ENCODE results near the gene BEAN1. TPM values are rescaled to one million over a fixed set of nuclear protein-coding genes. Genes with fewer than 3 reads are reported as not detected.

The BEAN1 gene
- total and polyA plus RNA-seq, 8 donors, result 0.40 to 3.7 (median 0.55) TPM; not detected in 5

DNA sequence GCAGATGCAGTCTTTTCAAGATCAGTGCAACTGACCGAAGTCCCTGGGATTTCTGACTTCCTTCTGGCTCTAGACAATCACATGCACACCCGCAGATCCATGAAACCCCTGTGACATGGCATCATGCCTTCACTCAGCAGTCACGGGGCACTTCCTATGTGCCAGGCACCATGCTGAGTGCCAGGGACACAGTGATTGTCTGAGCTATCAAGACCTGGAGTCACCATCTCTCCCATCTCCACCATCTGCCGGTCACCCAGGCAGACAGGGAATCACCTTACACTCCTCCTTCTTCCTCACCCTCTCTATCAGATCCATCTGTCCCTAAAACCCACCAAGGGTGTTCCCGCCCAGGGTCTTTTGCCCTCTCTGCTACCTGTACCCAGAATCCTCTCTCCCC is 5.3 kb downstream of the BEAN1 start:
- TF ChIP-seq POLR2A (IDR thresholded peaks at IDR 0.05) (no peak), EP300 (IDR thresholded peaks at IDR 0.05) (no peak), POLR2AphosphoS5 (IDR thresholded peaks at IDR 0.05) (no peak)
- TF ChIP-seq, protein P1, sequence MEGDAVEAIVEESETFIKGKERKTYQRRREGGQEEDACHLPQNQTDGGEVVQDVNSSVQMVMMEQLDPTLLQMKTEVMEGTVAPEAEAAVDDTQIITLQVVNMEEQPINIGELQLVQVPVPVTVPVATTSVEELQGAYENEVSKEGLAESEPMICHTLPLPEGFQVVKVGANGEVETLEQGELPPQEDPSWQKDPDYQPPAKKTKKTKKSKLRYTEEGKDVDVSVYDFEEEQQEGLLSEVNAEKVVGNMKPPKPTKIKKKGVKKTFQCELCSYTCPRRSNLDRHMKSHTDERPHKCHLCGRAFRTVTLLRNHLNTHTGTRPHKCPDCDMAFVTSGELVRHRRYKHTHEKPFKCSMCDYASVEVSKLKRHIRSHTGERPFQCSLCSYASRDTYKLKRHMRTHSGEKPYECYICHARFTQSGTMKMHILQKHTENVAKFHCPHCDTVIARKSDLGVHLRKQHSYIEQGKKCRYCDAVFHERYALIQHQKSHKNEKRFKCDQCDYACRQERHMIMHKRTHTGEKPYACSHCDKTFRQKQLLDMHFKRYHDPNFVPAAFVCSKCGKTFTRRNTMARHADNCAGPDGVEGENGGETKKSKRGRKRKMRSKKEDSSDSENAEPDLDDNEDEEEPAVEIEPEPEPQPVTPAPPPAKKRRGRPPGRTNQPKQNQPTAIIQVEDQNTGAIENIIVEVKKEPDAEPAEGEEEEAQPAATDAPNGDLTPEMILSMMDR (IDR thresholded peaks at IDR 0.05), result no peak
- no peak for DNase-seq
- Histone ChIP-seq H3K27ac (no peak overlapping the region), H3K4me3 (no peak overlapping the region), H3K27me3 (peaks cover 6 to 74% (median 20%) of the 10 kb centered on the region in 3 donors), H3K9me3 (no peaks in the 10 kb centered on the region), H3K36me3 (no peaks in the 10 kb centered on the region), H3K4me1 (peaks cover 8 to 16% (median 11%) of the 10 kb centered on the region in 4 donors)
- WGBS, 5 donors, result 69 to 81% (median 77%) methylated on average over 3 to 5 of the region's 5 CpGs
- intact Hi-C loops (cut with DNase I; ENCODE audit: low total_unique reads), result no loop called here

DNA sequence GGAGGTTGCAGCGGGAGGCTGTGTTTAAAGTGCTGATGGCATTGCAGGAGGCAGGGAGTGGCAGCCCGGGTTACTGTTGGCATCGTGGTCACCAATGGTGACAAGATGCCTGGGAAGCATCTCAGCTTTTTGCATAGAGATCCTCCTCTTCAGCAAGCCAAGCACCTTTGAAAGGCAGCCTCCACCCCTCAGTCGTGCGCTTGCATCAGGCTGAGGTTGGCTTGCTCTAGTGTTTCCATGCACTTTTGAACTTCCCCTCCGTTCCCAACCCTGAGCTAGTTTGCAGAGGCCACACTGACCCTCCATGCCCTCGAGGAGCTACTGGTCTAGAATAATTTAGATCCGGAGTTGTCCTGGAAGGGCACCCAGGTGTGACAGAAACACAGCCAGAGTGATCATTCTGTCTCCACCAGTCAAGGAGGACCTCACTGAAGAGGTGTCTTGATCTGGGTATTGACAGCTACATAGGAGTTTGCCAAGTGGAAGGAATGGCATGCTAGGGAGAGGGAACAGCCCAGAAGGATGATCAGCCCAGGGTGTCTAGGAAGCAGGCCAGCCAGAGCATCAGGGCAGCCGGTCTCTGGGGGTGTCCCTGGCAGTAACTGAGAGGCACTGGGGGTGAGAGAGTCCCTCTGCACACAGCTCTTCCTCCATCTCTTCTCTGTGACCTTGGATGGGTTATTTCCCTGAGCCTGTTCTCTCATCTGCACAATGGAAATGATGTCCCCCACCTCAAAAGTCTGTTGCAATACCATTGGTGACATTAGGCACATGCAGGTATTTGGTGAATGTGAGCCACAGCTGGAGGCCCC is 7.7 kb downstream of the BEAN1 start:
- no peaks in the 10 kb centered on the region for H3K4me1 ChIP-seq
- H3K27me3 ChIP-seq, result peaks cover 0 to 65% (median 0%) of the 10 kb centered on the region in 3 donors
- intact Hi-C loops (cut with DNase I; ENCODE audit: low total_unique reads), result no loop called here
- DNase-seq, result no peak
- H3K36me3 ChIP-seq, result no peaks in the 10 kb centered on the region
- no peak for TF ChIP-seq POLR2AphosphoS5 (IDR thresholded peaks at IDR 0.05)
- TF ChIP-seq POLR2A (IDR thresholded peaks at IDR 0.05), result no peak
- TF ChIP-seq EP300 (IDR thresholded peaks at IDR 0.05), result no peak
- TF ChIP-seq, protein P1 (IDR thresholded peaks at IDR 0.05), result no peak
- H3K27ac ChIP-seq, result no peak overlapping the region
- 73 to 79% (median 79%) methylated on average over 9 of the region's 9 CpGs for WGBS, 5 donors
- no peak overlapping the region for H3K4me3 ChIP-seq
- no peaks in the 10 kb centered on the region for H3K9me3 ChIP-seq

DNA sequence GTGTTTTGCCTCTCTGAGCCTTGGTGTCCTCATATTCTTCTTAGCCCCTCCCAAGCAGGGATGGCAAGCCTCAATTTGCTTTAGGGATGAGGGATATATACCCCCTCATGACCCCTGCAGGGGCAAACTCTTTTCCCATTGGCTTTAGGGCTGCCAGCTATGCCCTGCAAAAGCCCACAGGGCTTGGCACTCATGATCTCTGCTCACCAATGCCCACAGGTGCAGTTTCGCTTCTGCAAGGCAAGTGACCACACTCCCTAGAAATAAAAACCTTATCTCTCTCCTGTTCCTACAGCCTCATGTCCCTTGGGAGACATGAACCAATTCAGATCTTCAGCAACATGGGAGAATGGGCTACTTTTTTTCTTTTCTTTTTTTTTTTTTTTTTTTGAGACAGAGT is 8.8 kb downstream of the BEAN1 start:
- no peak for TF ChIP-seq EP300 (IDR thresholded peaks at IDR 0.05)
- no peak for TF ChIP-seq POLR2AphosphoS5 (IDR thresholded peaks at IDR 0.05)
- TF ChIP-seq POLR2A (IDR thresholded peaks at IDR 0.05), result no peak
- TF ChIP-seq, protein P1 (IDR thresholded peaks at IDR 0.05), result no peak
- H3K27me3 ChIP-seq, result peaks cover 0 to 62% (median 0%) of the 10 kb centered on the region in 3 donors
- intact Hi-C loops (cut with DNase I; ENCODE audit: low total_unique reads), result no loop called here
- H3K9me3 ChIP-seq, result no peaks in the 10 kb centered on the region
- H3K27ac ChIP-seq, result no peak overlapping the region
- no peaks in the 10 kb centered on the region for H3K36me3 ChIP-seq
- DNase-seq, result no peak
- 73 to 90% (median 79%) methylated on average over 1 of the region's 1 CpG for WGBS, 5 donors
- no peaks in the 10 kb centered on the region for H3K4me1 ChIP-seq
- no peak overlapping the region for H3K4me3 ChIP-seq

DNA sequence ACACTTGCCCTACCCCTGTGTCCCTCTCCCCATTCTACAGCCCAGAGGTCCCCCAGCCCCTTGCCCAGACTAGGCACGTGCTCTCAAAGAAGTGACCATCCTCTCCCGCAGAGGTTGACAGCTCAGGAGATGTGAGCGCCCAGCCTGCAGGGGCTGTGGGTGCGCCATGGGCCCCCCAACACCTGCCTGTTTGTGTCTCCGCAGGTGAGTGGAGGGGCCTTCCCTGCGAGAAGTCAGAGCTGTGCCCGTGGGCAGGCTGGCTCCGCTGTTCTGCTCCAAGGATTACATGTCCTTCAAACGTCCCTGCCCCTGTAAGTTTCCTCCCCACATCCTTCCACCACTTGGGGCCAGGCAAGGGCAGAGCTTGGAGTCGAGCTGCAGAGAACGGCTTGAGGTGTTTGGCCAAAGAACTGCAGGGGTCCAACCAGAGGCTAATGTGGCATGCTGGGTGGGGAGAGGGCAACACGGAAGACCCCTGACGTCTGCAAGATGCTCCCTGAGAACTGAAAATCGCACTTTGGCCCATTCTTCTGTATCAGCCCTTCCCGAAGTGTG is 10.4 kb downstream of the BEAN1 start:
- intact Hi-C loops (cut with DNase I; ENCODE audit: low total_unique reads), result no loop called here
- no peak overlapping the region for H3K4me3 ChIP-seq
- TF ChIP-seq POLR2AphosphoS5 (IDR thresholded peaks at IDR 0.05) (no peak), EP300 (IDR thresholded peaks at IDR 0.05) (no peak), POLR2A (IDR thresholded peaks at IDR 0.05) (no peak)
- TF ChIP-seq, protein P1 (IDR thresholded peaks at IDR 0.05), result no peak
- H3K9me3 ChIP-seq, result no peaks in the 10 kb centered on the region
- H3K4me1 ChIP-seq, result no peaks in the 10 kb centered on the region
- 64 to 76% (median 71%) methylated on average over 15 of the region's 15 CpGs for WGBS, 5 donors
- no peak overlapping the region for H3K27ac ChIP-seq
- H3K36me3 ChIP-seq, result no peaks in the 10 kb centered on the region
- DNase-seq, result no peak
- H3K27me3 ChIP-seq, result peaks cover 0 to 62% (median 0%) of the 10 kb centered on the region in 3 donors
